Cardiac muscle cell (in vitro differentiated cells and primary cell): ENCODE measurements around the gene PDIA5. TPM values are rescaled to one million over a fixed set of nuclear protein-coding genes. Genes with fewer than 3 reads are reported as not detected.

ENCODE experiments used
- DNase-seq, 2 donors: peaks; one replicate each; pipeline versions ENCODE4 v3.0.0 to v3.0.0-alpha.2; 2010 to 2017; ENCODE audit warnings: low read depth in 1 of 2, low spot score in 1 of 2
- H3K27ac ChIP-seq: fragments of 200-600 bp; sonication (generic); 2 replicates; pipeline ENCODE4 v1.5.1; 2016
- H3K27me3 ChIP-seq: fragments of 200-600 bp; sonication (generic); 2 replicates; pipeline ENCODE4 v1.6.0; 2016; ENCODE audit warnings: control low read depth
- H3K36me3 ChIP-seq: fragments of 200-600 bp; sonication (generic); 2 replicates; pipeline ENCODE4 v1.5.1; 2016; ENCODE audit warnings: control low read depth
- H3K4me1 ChIP-seq: fragments of 200-600 bp; sonication (generic); 2 replicates; pipeline ENCODE4 v1.8.1; 2017; ENCODE audit warnings: low read depth, mild to moderate bottlenecking, mixed run types
- H3K4me3 ChIP-seq: fragments of 200-600 bp; sonication (generic); 2 replicates; pipeline ENCODE4 v1.5.1; 2016; ENCODE audit warnings: mild to moderate bottlenecking
- H3K9me3 ChIP-seq: fragments of 200-600 bp; sonication (generic); 2 replicates; pipeline ENCODE4 v1.5.1; 2017; ENCODE audit warnings: low read depth, mild to moderate bottlenecking, control low read depth
- CTCF ChIP-seq: IDR thresholded peaks from 2 replicates; pipeline ENCODE4 v1.5.1; 2012; ENCODE audit warnings: low read depth, mild to moderate bottlenecking, low read length
- polyA plus RNA-seq: library from polyadenylated mRNA; unstranded; fragments of >200 nt; fragmentation: Nextera tagmentation; extraction: Ambion mirVana; gene quantifications from 2 replicates; pipeline ENCODE4 v1.2.1, GENCODE V29; 2016
- total RNA-seq: library from RNA; depleted of rRNA; stranded (reverse); fragments of >200 nt; gene quantifications from 2 replicates; pipeline ENCODE4 v1.2.3, GENCODE V29; 2016

Gene PDIA5
- total and polyA plus RNA-seq, 2 experiments from 2014 or later, result 14.5 to 19.5 TPM

- no peak overlapping the region for H3K27ac ChIP-seq
- no peak overlapping the region for H3K4me3 ChIP-seq
- H3K27me3 ChIP-seq, result no peaks in the 10 kb centered on the region
- H3K9me3 ChIP-seq, result no peaks in the 10 kb centered on the region
- TF ChIP-seq CTCF, result no peak
- peaks cover 8% of the 10 kb centered on the region for H3K4me1 ChIP-seq
- no peak for DNase-seq
- H3K36me3 ChIP-seq, result no peaks in the 10 kb centered on the region
Observed at GRCh38 chr3:123050666-123051065, 16.2 kb upstream of the PDIA5 start.

DNA sequence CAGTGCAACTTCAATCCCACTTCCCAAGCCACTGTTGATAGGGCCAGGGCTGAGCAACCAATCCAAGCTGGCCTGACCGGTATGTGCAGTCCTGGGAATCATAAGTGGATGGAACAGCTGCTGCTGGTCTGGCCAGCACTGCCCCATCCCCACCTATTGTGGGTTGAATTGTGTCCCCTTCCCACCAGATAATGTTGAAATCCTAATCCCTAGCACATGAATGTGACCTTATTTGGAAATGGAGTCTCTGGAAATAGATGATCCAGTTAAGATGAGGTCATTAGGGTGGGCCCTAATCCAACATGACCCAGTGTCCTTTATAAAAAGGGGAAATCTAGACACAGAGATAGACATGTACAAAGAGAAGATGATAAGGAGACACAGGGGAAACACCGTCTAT is 13.7 kb upstream of the PDIA5 start:
- Histone ChIP-seq H3K9me3 (no peaks in the 10 kb centered on the region), H3K4me1 (peaks cover 8% of the 10 kb centered on the region), H3K36me3 (no peaks in the 10 kb centered on the region), H3K4me3 (no peak overlapping the region), H3K27me3 (no peaks in the 10 kb centered on the region), H3K27ac (no peak overlapping the region)
- peak in 1 of 2 donors; percentile 57 for DNase-seq
- TF ChIP-seq CTCF, result no peak

- DNase-seq, result no peak
- Histone ChIP-seq H3K4me3 (no peak overlapping the region), H3K27me3 (no peaks in the 10 kb centered on the region), H3K27ac (no peak overlapping the region), H3K36me3 (no peaks in the 10 kb centered on the region), H3K9me3 (no peaks in the 10 kb centered on the region), H3K4me1 (peaks cover 8% of the 10 kb centered on the region)
- no peak for TF ChIP-seq CTCF
Observed at GRCh38 chr3:123054109-123054778, 12.6 kb upstream of the PDIA5 start.

DNA sequence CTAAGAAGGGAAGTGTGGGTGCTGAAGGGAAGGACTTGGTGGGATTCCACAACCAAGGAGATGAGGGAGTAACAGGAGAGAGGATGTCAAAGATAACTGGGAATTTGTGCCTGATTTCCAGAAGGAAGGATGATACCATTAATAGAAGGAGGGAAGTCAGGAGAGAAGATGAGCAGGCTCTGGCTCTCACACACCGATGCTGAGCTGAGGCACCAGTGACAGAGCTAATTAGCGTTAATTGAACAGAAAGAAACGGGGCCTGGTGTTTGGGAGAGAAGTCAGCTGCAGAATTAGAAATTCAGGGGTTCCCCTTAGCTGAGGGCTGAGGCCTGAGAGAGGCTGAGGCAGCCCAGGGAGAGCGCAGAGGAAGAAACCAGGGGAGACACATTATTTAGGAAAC is 11.9 kb upstream of the PDIA5 start:
- Histone ChIP-seq H3K36me3 (no peaks in the 10 kb centered on the region), H3K4me3 (no peak overlapping the region), H3K9me3 (no peaks in the 10 kb centered on the region), H3K27ac (no peak overlapping the region), H3K27me3 (peaks cover 3% of the 10 kb centered on the region), H3K4me1 (peaks cover 8% of the 10 kb centered on the region)
- DNase-seq, result no peak
- no peak for TF ChIP-seq CTCF

GRCh38 chr3:123055352-123055751 is 11.5 kb upstream of the PDIA5 start:
- peaks cover 3% of the 10 kb centered on the region for H3K27me3 ChIP-seq
- DNase-seq, result no peak
- TF ChIP-seq CTCF, result no peak
- no peak overlapping the region for H3K4me3 ChIP-seq
- H3K36me3 ChIP-seq, result no peaks in the 10 kb centered on the region
- peaks cover 8% of the 10 kb centered on the region for H3K4me1 ChIP-seq
- no peak overlapping the region for H3K27ac ChIP-seq
- no peaks in the 10 kb centered on the region for H3K9me3 ChIP-seq

DNA sequence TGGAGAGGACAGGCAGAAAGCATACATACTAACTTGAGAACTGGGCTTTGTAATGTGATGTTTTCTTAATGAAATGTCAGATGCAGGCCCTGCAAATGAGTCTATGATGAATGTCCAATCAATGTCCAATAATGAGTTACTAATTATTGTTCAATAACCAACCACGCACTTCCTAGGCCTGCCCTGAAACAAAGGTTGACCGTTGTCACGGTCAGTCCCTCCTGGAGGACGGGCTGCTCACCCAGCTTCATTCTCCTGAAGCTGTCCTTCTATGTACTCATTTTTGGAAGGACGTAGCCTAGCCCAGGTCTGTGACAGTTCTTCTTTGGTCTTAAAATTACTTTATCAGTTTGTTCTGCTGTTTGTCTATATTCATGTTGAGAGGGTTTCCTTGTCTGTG is 8.3 kb upstream of the PDIA5 start:
- Histone ChIP-seq H3K4me1 (peaks cover 8% of the 10 kb centered on the region), H3K36me3 (no peaks in the 10 kb centered on the region), H3K27me3 (peaks cover 6% of the 10 kb centered on the region), H3K4me3 (no peak overlapping the region), H3K9me3 (no peaks in the 10 kb centered on the region), H3K27ac (no peak overlapping the region)
- no peak for DNase-seq
- no peak for TF ChIP-seq CTCF
